ENCODE data around the gene TMEM255A. TPM values are rescaled to one million over a fixed set of nuclear protein-coding genes. Genes with fewer than 3 reads are reported as not detected.

Gene TMEM255A
- total RNA-seq, 1 donor from 2014 or later, result 0.97 TPM

DNA sequence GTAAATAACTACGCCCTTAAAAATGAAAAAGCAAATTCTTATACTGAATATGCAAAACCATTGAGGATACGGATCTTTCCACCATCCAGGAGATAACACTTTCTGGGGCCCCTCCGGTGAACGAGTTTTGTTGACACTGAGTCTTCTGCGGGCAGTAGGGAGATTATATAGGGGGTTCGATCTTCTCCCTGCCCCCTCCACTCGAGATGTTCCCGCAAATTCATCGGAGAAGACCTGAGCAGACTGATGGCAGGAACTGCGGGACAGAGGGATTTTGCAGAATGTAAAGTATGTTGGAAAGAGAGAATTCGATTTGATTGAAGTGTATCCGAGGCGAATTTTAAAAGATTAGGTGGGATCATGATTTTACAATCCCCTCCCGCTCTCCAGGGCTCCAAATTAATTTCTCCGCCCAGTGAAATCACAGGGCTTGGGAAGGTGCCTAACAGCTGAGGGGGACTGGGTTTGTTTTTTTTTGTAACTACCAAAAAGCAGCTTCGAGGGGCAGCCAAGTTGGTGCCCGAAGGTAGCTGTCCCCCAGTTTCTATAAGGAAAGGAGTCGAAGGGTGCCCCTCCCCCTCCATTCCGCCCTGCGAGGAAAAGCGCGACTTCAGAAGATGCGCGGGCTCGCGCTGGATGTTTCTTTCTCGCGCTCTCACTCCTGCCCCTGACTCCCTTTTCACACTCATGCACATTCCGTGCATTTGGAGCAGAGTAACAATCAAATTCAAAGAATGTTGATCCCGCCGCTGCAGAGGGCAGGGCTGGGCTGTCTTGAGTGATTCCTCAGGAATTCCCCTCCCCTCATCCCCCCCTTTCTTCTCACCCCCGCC, 1.2 kb downstream of the TMEM255A start:
- no peak for ATAC-seq
- intact Hi-C loops (cut with DNase I), result loop anchor here (10.0 kb wide), 1 partner anchor 145 kb away; no protein-coding TSS in a partner anchor

DNA sequence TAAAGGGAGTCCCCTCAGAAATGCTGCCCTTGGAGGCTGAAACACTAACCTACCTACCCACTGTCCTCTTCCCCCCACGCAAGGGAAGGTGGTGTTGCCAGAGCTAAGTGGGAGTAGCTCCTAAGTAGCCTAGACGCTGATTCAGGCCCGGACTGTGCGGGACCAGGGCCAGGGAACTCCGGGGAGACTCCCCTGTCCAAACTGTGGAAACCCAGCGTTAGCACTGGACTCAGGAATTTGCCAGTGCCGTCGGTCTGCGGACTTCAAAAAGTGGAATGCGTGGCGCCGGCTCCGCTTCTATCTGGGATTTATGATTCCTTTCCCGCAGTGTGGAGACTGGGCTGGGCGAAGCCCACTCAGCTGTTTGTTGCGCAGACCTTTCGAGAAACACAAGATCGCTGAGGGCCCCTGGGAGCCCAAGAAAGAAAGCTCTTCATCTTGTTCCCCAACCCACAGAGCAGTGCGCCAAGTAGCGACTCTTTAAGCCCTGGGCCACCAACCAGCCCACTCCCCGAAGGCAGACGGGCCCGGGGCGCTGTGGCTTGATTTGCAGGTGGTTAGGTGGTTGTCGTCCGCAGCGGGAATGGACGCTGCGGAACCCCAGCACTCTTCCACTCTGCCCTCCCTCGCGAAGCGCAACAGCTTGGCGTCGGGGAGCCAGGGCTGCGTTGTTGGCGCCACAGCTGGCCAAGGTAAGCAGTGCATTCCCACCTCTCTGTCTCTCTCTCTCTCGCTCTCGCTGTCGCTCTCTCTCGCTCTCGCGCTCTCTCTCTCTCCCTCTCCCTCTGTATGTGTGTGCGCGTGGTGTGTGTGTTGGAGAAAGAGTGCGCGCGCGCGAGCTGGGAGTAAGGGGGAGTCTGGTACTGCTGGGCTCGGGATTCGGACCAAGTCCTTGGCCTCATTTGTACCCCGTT, 2.0 kb downstream of the TMEM255A start:
- DNase-seq (ENCODE audit: missing footprints) (peak; percentile 70), ATAC-seq (peak; percentile 70)
- intact Hi-C loops (cut with DNase I), result no loop called here

More for the DNA sequence above, 1.2 kb downstream of the TMEM255A start:
- no peak for DNase-seq (ENCODE audit: missing footprints)

DNA sequence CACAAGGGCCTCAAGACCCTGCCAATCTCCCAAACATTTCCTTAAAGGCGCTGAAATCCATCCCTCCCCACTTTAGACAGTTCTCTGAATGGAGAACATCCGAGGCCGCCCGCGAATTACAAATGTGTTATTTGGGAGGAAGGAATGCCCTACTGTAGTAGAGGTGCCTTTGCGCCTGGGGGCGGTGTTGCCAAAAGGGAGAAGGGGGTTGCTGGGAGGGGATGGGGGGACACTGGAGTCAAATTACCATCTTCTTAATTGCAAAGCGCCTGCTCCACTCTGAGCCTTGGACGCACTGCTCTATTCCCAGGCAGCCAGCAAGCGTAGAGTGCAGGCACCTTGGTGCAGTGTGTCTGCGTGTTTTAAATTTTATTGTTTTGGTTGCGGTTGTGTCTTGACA, 2.7 kb downstream of the TMEM255A start:
- intact Hi-C loops (cut with DNase I), result no loop called here
- DNase-seq (ENCODE audit: missing footprints) (peak; percentile 26), ATAC-seq (no peak)

DNA sequence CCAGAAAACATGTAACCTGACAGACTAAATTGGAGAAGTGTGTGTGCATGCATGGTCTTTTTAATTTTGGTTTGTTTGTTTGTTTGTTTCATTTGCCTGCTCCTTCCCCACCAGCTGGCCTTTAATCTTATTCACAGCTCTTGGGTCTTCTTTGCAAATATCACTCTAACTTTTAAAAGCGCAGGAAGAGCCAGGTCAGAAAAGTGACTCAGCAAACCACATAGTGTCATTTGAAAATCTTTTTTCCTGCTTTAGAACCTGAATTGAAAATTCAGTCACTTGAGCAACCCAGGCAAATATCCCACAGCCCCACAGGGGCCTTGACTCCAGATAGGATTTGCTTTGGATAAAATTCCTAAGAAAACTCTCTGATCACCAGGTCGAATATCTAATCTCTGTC, 4.6 kb downstream of the TMEM255A start:
- no peak for ATAC-seq
- intact Hi-C loops (cut with DNase I), result no loop called here
- DNase-seq (ENCODE audit: missing footprints), result no peak

DNA sequence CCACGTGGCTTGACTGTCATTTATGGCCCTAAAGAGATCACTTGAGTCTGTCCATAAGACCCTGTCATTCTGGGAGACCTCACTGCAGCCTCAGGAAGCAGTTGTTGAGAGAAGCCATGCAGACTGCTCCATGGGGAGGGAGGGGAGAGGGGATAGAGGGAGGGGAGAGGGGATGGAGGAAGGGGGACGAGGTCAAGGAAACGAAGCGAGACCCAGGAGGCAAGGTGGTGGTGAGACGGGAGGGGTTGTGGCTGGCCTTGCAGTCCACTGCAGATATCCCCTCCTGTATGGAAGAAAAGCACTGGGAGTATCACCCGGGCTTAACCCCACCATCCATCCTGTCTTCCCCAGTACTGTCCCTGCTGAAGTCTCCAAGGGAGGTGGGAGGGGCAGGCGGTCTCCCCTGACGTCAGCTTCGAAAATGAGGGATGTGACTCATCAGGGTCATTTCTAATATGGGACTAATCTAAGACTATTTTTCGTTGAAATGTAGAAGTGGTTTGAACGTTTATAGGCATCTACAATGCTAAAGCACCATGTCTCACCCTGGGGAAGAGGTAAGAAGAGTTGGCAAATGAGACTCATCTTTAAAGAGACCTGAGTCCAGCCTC, 5.6 kb downstream of the TMEM255A start:
- ATAC-seq, result no peak
- intact Hi-C loops (cut with DNase I), result no loop called here
- no peak for DNase-seq (ENCODE audit: missing footprints)

DNA sequence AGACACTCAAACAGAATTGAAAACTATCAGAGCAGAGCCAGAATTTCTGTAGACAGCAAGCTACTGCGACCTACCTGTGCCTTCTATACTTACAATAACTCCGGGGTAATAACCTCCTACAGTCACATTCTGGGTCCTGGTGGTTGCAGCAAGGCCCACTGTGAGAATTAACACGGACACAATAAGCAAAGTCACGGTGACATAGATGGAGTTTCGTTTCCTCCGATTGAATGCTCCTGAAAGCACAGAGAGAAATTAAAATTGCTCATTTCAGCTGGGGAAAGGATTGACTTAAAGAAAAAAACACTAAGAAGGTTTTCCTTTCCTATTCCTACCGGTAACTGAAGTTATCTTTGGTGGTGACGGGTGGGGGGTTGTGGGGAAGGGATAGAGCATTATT, 7.0 kb downstream of the TMEM255A start:
- ATAC-seq, result no peak
- intact Hi-C loops (cut with DNase I), result no loop called here
- DNase-seq (ENCODE audit: missing footprints), result no peak

DNA sequence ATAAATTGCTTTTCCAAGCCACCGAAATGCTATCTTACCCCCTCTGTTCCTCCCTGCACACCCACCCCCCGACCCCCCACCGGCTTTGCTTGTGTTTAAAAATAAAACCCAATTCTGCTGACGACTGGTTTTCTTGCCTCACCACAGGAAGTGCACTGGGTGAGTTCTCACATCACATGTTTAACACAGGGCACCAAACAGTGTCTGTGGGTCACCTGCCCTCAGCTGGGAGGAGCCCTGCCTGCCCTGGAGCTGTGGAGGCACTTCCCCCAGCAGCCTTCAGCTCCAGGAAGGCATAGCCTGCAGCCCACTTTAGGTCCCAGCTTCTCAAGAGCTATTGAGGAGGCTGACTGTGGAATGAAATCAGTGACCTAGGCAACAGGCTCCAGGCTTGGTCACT, 8.8 kb downstream of the TMEM255A start:
- DNase-seq (ENCODE audit: missing footprints) (no peak), ATAC-seq (no peak)

DNA sequence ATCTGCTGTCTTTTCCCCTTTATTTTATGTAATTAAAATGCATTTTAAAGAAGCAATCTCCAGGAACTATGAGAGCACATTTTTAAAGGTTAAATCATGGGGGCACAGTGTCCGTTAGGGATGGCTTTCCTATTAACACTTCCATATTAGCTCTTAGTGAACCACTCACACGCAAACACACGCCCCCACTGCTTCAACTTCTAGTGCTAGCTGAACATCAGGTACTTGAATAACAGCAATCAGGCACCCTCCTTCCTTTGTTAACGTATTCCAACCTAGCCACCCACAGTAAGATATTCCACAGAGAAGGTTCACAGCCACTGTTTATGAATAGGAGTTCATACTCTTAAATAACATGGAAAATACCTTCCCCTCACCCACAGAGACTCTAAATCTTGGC, 9.3 kb downstream of the TMEM255A start:
- intact Hi-C loops (cut with DNase I), result no loop called here
- no peak for DNase-seq (ENCODE audit: missing footprints)
- ATAC-seq, result no peak

More for the DNA sequence above, 8.8 kb downstream of the TMEM255A start:
- intact Hi-C loops (cut with DNase I), result no loop called here

DNA sequence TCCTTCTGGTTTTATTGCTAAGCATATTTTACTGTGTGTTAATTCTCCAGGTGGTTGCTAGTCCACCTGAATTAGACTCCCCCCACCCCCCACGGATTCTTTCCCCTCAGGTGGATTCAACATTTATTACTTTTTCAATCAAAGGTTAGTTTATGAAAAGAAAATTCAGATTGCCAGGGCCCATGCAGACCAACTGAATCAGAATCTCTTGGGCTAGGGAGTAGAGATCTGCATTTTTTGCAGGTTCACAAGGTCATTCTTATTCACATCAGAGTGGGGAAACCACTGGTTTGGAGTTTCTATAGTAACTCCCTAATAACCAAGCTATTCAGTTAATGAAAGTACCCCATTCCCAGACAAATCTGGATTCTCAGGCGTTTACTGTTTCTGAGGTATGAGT, 9.8 kb downstream of the TMEM255A start:
- DNase-seq (ENCODE audit: missing footprints), result no peak
- ATAC-seq, result no peak
- intact Hi-C loops (cut with DNase I), result no loop called here

DNA sequence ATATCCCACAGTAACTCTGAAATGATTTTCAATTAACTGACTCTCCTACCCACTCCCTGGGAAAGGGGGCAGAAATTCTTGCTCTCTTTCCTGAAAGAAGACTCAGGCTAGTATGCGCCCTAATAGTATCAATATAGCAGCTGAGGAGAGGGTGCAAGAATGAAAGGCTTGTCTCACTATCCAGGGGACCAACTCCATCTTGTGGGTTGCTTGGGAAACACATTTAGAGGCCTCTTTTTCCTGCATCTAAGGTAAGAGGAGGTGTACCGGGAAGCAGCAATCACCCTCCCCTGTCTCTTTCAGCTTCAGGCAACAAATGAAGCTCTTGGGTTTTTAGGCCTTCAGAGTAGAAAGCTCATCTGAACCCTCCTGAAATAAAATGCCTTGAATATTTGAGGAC, 11.3 kb downstream of the TMEM255A start:
- intact Hi-C loops (cut with DNase I), result no loop called here
- ATAC-seq (no peak), DNase-seq (ENCODE audit: missing footprints) (no peak)

DNA sequence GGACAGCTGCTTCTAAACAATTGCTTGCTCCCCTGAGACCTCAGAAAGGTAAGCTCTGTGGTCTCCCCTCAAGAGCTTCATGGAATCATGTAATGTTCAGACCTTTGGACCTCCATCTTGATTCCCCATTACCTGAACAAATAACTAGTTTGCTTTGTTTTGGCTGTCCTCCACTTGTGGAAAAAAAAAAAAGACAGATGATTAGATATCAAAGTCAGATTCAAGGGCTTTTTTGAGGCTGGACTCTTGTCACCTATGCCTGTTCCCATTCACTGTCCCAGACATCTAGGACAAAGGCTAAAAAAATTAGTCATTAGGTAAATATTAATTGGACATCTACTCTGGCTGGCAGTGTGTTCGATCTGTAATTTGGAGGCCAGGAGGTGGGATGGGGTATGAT, 13.3 kb downstream of the TMEM255A start:
- intact Hi-C loops (cut with DNase I), result no loop called here
- no peak for DNase-seq (ENCODE audit: missing footprints)

DNA sequence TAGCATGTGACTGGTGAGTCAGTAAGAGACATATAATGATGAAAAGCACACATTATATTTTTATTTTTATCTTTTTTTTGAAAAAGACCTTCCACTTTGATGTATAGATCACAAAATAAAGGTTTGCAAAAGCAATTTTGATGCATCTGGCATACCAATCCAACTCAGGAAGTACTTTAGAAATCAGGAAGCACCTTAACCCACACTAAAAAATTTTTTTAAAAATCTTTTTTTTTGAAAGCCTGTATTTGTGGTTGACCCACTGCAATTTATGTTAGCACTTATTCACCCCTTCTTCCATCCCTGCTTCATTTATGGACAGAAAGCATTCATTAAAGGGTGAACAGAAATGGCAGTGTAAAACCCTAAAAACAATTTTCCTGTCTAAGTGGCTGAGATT, 16.6 kb downstream of the TMEM255A start:
- intact Hi-C loops (cut with DNase I), result no loop called here
- ATAC-seq, result no peak

More for the DNA sequence above, 13.3 kb downstream of the TMEM255A start:
- no peak for ATAC-seq

DNA sequence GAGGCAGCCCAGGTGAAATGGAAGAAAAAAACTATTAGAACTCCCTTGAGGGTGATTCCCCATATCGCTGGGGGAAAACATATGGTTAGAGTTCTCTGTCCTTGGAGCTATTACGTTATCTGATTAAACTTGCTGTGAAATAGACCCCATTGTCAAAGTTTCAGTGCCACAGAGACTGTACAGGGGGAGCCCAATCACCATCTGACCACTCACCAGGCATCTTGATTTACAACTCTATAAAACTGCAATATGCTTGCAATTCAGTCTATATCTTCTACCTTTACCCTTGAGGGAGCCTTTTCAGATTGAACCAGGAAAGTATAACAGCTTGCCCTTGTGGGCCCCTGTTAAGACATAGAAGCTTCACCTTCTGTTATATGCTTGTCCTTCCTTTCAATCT, 18.2 kb downstream of the TMEM255A start:
- intact Hi-C loops (cut with DNase I), result no loop called here
- DNase-seq (ENCODE audit: missing footprints) (no peak), ATAC-seq (no peak)

More for the DNA sequence above, 16.6 kb downstream of the TMEM255A start:
- DNase-seq (ENCODE audit: missing footprints), result no peak

DNA sequence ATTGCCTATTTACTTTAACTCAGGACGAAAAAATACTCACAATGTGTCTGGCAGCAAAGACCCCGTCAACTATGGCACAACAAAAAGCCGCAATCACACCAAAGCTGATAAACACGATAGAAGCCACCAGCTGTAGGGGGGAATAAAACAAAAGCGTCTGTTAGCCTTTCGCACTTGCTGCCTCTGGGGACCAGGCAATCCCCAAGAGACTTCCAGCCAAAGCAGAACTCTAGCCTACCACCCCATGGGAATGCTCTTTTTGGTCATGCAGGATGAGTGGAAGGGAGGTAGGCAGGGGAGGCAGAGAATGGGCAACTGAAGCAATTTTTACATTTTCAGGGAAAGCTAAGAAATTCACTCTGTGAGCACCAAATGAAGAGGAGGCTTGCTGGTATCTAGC, 20.1 kb downstream of the TMEM255A start:
- no peak for ATAC-seq
- intact Hi-C loops (cut with DNase I), result no loop called here
- no peak for DNase-seq (ENCODE audit: missing footprints)

DNA sequence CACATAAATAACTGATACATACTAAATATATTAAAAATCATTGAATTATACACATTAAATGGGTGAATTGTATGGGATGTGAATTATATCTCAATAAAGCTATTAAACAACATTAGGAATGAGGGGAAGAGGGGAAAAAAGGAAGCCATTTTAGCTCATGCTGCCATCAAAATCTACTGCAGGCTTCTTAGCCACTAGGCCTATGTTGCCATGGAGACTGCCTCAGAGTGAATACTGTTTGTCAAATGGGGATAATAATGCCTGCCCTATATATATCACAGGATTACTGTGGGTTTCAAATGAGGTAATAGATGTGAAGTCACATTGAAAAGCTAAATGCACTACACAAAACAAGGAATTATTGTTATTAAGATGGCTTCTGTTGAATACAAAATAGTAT, 21.2 kb downstream of the TMEM255A start:
- ATAC-seq, result no peak
- DNase-seq (ENCODE audit: missing footprints), result no peak
- intact Hi-C loops (cut with DNase I), result no loop called here

DNA sequence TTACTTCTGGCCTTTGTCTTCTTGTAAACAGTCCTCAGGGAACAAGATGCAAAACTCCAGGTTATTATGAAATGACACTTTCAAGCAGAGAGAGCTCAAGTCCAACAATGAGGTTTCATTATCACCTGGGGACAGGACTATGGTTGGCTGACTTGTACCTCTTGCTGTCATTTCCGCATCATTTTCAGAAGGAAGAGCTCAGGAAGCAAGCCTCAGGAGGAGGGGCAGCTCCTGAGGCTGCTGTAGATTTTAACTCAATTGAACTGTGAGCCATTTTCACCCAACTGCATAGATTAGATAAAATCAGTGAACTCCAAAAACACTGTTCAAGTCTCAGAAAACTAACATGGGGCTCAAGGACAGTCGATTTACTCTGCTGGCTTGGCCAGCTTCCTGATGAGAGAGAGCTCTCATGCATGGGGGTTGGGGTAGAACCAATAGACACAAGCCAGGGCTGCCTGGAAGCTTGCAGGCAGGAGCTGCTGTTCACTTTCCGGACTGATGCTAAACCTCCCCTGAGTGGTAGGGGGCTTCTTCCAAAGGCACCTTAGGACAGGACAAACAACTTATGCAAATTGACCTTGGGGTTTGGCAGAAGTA, 23.6 kb downstream of the TMEM255A start:
- intact Hi-C loops (cut with DNase I), result no loop called here
- no peak for DNase-seq (ENCODE audit: missing footprints)
- no peak for ATAC-seq

DNA sequence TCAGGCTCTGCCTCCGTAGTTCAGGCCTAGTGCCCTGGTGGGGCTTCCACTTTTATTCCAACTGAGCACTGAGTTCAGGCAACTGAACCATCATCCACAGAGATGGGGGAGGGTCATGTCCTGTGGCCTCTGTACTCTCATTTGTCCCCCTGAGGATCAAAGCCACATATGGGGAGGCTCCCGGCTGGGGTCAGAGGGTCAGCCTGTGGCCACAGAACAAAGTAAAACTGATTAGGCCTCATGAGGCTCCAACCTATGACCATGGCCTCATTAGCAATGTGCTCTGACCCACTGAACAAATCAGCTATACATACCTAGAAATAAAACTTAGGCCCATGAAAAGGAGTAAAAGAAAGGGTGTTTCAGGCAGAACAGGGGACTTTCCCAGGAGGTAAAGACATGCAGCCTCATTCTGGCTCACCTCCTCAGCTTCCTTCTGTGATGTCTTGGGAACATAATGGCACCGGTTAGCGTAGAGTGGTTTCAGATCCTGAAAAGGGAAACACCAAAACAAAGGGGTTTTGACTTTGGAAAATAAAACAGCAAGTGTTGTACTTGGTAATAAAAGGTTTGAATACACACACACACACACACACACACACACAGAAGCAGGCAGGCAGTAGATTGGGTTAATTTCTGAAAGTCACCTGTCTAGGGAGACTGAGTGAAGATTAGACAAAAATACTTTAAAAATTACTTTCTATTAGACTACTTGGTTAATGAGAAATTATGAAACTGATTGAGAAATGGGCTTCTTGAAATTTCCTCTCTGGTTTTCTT, 24.3 kb downstream of the TMEM255A start:
- no peak for DNase-seq (ENCODE audit: missing footprints)
- intact Hi-C loops (cut with DNase I), result no loop called here
- ATAC-seq, result no peak

DNA sequence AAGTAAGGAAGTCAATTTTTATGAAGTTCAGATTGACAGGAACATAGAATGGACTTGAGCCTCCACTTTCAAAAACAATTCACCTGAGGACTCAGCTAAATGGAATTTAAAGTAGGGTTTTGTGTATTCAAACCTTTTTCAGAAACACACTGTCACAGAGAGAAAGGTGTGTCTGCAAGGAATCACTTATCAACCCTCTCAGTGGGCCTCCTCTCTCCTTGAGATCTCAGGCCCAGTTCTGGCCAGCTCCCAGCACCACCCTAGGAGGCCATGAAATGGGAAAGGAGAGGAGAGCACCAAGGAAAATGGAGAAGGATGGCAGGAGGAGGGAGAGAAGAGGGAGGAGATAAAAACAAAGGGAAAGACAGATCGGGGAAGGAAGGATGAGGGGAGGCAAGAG, 28.6 kb downstream of the TMEM255A start:
- ATAC-seq (no peak), DNase-seq (ENCODE audit: missing footprints) (no peak)
- intact Hi-C loops (cut with DNase I), result no loop called here

Data from Right ventricle myocardium inferior (tissue), 1 donor.